ENCODE data around the gene ZBTB7C.

Gene ZBTB7C

GRCh38 chr18:48142353-48142752 lies 266.8 kb downstream of the ZBTB7C start:
- H3K27ac ChIP-seq (ENCODE audit: low read length) = no peak overlapping the region
- DNase-seq = no peak
- no peaks in the 10 kb centered on the region for H3K27me3 ChIP-seq (ENCODE audit: insufficient read depth, low read length, poor library complexity)
- no peaks in the 10 kb centered on the region for H3K36me3 ChIP-seq (ENCODE audit: insufficient read depth, low read length)
- no peak overlapping the region for H3K9ac ChIP-seq (ENCODE audit: low read depth, low read length)
- H4K20me1 ChIP-seq (ENCODE audit: insufficient read depth, low read length) = no peaks in the 10 kb centered on the region
- H3K79me2 ChIP-seq (ENCODE audit: insufficient read depth, low read length) = no peaks in the 10 kb centered on the region
- no peak for ATAC-seq (ENCODE audit: insufficient read depth, low read depth)
- H3K9me3 ChIP-seq (ENCODE audit: insufficient read depth, low read length, severe bottlenecking) = no peaks in the 10 kb centered on the region
- TF ChIP-seq CTCF (IDR thresholded peaks at IDR 0.05; ENCODE audit: borderline replicate concordance, extremely low read depth, low read length, poor library complexity, severe bottlenecking) (no peak), EZH2 (IDR thresholded peaks at IDR 0.05; ENCODE audit: borderline replicate concordance, low read depth, low read length, severe bottlenecking) (no peak)
- H3K4me3 ChIP-seq (ENCODE audit: low read depth in 1 of 2, low read length in 2 of 2) = no peak overlapping the region
- peaks cover 30% of the 10 kb centered on the region for H3K4me1 ChIP-seq (ENCODE audit: insufficient read depth, low read length)
- H3K4me2 ChIP-seq (ENCODE audit: insufficient read depth, low read length) = no peak overlapping the region
- H2AFZ ChIP-seq (ENCODE audit: low read depth, low read length) = no peak overlapping the region

- Histone ChIP-seq H2AFZ (ENCODE audit: low read depth, low read length) (no peak overlapping the region), H3K27ac (ENCODE audit: low read length) (no peak overlapping the region), H3K4me2 (ENCODE audit: insufficient read depth, low read length) (no peak overlapping the region), H3K9me3 (ENCODE audit: insufficient read depth, low read length, severe bottlenecking) (no peaks in the 10 kb centered on the region), H3K4me3 (ENCODE audit: low read depth in 1 of 2, low read length in 2 of 2) (no peak overlapping the region), H3K36me3 (ENCODE audit: insufficient read depth, low read length) (no peaks in the 10 kb centered on the region), H3K9ac (ENCODE audit: low read depth, low read length) (no peak overlapping the region), H3K4me1 (ENCODE audit: insufficient read depth, low read length) (peaks cover 44% of the 10 kb centered on the region), H3K79me2 (ENCODE audit: insufficient read depth, low read length) (peaks cover 6% of the 10 kb centered on the region; the same call in 1 of the 2 replicates), H3K27me3 (ENCODE audit: insufficient read depth, low read length, poor library complexity) (peaks cover 6% of the 10 kb centered on the region), H4K20me1 (ENCODE audit: insufficient read depth, low read length) (no peaks in the 10 kb centered on the region)
- no peak for ATAC-seq (ENCODE audit: insufficient read depth, low read depth)
- no peak for DNase-seq
- TF ChIP-seq CTCF (IDR thresholded peaks at IDR 0.05; ENCODE audit: borderline replicate concordance, extremely low read depth, low read length, poor library complexity, severe bottlenecking) (no peak), EZH2 (IDR thresholded peaks at IDR 0.05; ENCODE audit: borderline replicate concordance, low read depth, low read length, severe bottlenecking) (no peak)
Observed at GRCh38 chr18:48140731-48141130, 268.5 kb downstream of the ZBTB7C start.

- no peak for DNase-seq
- Histone ChIP-seq H3K79me2 (ENCODE audit: insufficient read depth, low read length) (peaks cover 6% of the 10 kb centered on the region; the same call in 1 of the 2 replicates), H3K4me2 (ENCODE audit: insufficient read depth, low read length) (no peak overlapping the region), H4K20me1 (ENCODE audit: insufficient read depth, low read length) (no peaks in the 10 kb centered on the region), H3K9ac (ENCODE audit: low read depth, low read length) (no peak overlapping the region), H3K9me3 (ENCODE audit: insufficient read depth, low read length, severe bottlenecking) (no peaks in the 10 kb centered on the region), H3K4me3 (ENCODE audit: low read depth in 1 of 2, low read length in 2 of 2) (no peak overlapping the region), H3K4me1 (ENCODE audit: insufficient read depth, low read length) (peaks cover 54% of the 10 kb centered on the region), H3K36me3 (ENCODE audit: insufficient read depth, low read length) (no peaks in the 10 kb centered on the region), H3K27ac (ENCODE audit: low read length) (peak overlapping the region; percentile 93; the same call in 1 of the 2 replicates), H3K27me3 (ENCODE audit: insufficient read depth, low read length, poor library complexity) (peaks cover 6% of the 10 kb centered on the region), H2AFZ (ENCODE audit: low read depth, low read length) (no peak overlapping the region)
- TF ChIP-seq CTCF (IDR thresholded peaks at IDR 0.05; ENCODE audit: borderline replicate concordance, extremely low read depth, low read length, poor library complexity, severe bottlenecking) (no peak), EZH2 (IDR thresholded peaks at IDR 0.05; ENCODE audit: borderline replicate concordance, low read depth, low read length, severe bottlenecking) (no peak)
- no peak for ATAC-seq (ENCODE audit: insufficient read depth, low read depth)
Observed at GRCh38 chr18:48139431-48140347, 269.5 kb downstream of the ZBTB7C start.
